Thoracic aorta (tissue), 2 donors: Measurements from ENCODE around the gene ATP2A3. TPM values are rescaled to one million over a fixed set of nuclear protein-coding genes. Genes with fewer than 3 reads are reported as not detected.
A peak's percentile ranks its signal among the peaks of the same experiment; 100 is the strongest.

ENCODE experiments used
- ATAC-seq: fragments of 150-250 bp; one replicate; pipeline ENCODE4 v1.8.0; 2017; ENCODE audit warnings: low read depth; ENCODE audit not compliant: insufficient number of reproducible peaks, low FRiP score
- DNase-seq: peaks from one replicate; pipeline ENCODE4 v3.0.0-alpha.2; 2020; ENCODE audit warnings: low spot score
- H3K27ac ChIP-seq, 2 donors: fragments of 200-600 bp; sonication (generic); 1 replicate in 1 of 2; 2 replicates in 1 of 2; pipeline ENCODE4 v1.5.1; 2016; ENCODE audit warnings: mild to moderate bottlenecking in 2 of 2, moderate library complexity in 2 of 2
- H3K27me3 ChIP-seq: fragments of 200-600 bp; sonication (generic); replicated peaks from 2 replicates; pipeline ENCODE4 v1.6.0; 2016; ENCODE audit warnings: mild to moderate bottlenecking; ENCODE audit not compliant: insufficient read depth
- H3K36me3 ChIP-seq: fragments of 200-600 bp; sonication (generic); one replicate; pipeline ENCODE4 v1.5.1; 2016
- H3K4me1 ChIP-seq, 2 donors: fragments of 200-600 bp; sonication (generic); 1 replicate in 1 of 2; 2 replicates in 1 of 2; pipeline versions ENCODE4 v1.5.1 to v1.6.0; 2016; ENCODE audit warnings: low read depth in 2 of 2, mild to moderate bottlenecking in 1 of 2; ENCODE audit not compliant: control insufficient read depth in 1 of 2
- H3K4me3 ChIP-seq: fragments of 200-600 bp; sonication (generic); 2 replicates; pipeline ENCODE4 v1.5.1; 2016; ENCODE audit warnings: mild to moderate bottlenecking
- H3K9me3 ChIP-seq: fragments of 200-600 bp; sonication (generic); 2 replicates; pipeline ENCODE4 v1.5.1; 2016
- total RNA-seq, 2 donors: library from RNA; depleted of rRNA; stranded (reverse); fragments of >200 nt; gene quantifications; one replicate each; pipeline versions ENCODE4 v1.1.0 to v1.2.3, GENCODE V29; 2016
- TF ChIP-seq, protein P1 (sequence below): fragments of 200-600 bp; sonication (generic); IDR thresholded peaks from one replicate; pipeline ENCODE4 v1.5.1; 2019; ENCODE audit warnings: antibody characterized with exemption

Gene ATP2A3
- total RNA-seq, 2 donors from 2014 or later: 37.2 to 50.4 TPM

DNA sequence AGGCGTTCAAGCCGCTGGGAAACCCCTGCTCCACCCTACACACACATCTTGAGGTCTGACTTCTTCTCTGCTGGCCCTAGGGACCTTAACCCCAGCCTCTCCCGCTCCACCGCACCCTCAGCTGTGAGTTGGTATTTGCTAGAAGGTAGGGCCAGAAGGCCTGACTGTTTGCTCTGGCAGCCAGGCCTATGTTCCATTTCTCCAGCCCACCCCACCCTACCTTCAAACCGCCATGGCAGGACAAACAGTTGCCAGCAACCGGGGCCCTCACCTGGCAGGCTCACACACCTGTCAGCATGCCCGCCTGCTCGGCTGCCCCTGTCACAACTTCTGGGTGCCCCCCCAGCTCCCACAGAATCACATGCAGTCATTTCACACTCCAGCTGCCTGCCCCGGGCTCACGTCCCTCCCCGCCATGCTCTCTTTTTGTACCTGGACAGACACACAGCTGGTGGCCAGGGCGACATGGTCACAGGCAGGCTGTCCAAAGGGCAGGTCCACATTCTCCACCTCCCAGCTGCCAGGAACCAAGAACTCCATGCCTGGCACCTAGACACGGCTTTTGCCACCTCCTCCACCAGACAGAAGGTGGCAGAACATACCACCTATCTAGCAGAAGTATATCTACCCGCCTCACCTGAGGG lies 2.6 kb upstream of the ATP2A3 start:
- DNase-seq (no peak), ATAC-seq (no peak)
- H3K27ac ChIP-seq: no peak overlapping the region

DNA sequence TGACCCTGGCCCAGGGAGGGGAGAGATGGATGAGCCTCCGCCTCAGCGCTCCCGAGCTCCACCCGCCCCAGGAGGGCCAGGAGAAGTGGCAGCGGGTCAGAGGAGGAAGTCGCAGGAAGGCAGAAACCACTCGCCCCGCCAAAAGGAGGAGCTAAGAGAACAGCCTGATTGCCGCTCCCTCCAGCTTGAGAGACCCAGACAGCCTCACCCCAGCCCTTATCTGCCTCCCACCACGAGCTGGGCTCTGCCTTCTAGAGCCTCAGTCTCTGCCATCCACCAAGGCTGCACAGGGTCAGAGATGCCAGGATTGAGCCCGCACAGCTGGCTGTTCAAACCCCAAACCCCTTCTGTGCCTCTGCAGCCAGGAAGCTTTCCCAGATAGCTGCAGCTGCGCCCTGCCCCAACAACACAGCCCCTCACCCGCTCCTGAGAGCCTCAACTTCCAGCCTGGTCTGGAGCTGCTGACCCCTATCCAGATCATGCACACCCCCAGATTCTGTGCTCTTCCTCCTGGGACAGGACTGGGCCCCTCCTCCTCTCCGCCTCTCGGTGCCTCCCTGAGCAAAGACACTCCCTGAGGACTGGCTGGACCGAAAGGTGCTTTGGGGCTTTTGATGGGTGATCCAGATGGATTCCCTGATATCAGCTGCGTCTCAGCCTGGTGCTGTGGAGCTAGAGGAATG lies 1.0 kb upstream of the ATP2A3 start:
- Histone ChIP-seq H3K4me3 (peak overlapping the region; percentile 84), H3K4me1 (peaks cover 13 to 41% of the 10 kb centered on the region in 2 donors), H3K27me3 (no peaks in the 10 kb centered on the region), H3K36me3 (no peaks in the 10 kb centered on the region), H3K27ac (peak overlapping the region; percentile 50 to 74), H3K9me3 (no peaks in the 10 kb centered on the region)
- TF ChIP-seq, protein P1, sequence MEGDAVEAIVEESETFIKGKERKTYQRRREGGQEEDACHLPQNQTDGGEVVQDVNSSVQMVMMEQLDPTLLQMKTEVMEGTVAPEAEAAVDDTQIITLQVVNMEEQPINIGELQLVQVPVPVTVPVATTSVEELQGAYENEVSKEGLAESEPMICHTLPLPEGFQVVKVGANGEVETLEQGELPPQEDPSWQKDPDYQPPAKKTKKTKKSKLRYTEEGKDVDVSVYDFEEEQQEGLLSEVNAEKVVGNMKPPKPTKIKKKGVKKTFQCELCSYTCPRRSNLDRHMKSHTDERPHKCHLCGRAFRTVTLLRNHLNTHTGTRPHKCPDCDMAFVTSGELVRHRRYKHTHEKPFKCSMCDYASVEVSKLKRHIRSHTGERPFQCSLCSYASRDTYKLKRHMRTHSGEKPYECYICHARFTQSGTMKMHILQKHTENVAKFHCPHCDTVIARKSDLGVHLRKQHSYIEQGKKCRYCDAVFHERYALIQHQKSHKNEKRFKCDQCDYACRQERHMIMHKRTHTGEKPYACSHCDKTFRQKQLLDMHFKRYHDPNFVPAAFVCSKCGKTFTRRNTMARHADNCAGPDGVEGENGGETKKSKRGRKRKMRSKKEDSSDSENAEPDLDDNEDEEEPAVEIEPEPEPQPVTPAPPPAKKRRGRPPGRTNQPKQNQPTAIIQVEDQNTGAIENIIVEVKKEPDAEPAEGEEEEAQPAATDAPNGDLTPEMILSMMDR: no peak
- DNase-seq: no peak
- ATAC-seq: no peak

More for the DNA sequence above, 2.6 kb upstream of the ATP2A3 start:
- no peaks in the 10 kb centered on the region for H3K9me3 ChIP-seq
- peaks cover 13 to 28% of the 10 kb centered on the region in 2 donors for H3K4me1 ChIP-seq
- H3K4me3 ChIP-seq: no peak overlapping the region
- H3K36me3 ChIP-seq: no peaks in the 10 kb centered on the region
- no peaks in the 10 kb centered on the region for H3K27me3 ChIP-seq
- TF ChIP-seq, protein P1: no peak

DNA sequence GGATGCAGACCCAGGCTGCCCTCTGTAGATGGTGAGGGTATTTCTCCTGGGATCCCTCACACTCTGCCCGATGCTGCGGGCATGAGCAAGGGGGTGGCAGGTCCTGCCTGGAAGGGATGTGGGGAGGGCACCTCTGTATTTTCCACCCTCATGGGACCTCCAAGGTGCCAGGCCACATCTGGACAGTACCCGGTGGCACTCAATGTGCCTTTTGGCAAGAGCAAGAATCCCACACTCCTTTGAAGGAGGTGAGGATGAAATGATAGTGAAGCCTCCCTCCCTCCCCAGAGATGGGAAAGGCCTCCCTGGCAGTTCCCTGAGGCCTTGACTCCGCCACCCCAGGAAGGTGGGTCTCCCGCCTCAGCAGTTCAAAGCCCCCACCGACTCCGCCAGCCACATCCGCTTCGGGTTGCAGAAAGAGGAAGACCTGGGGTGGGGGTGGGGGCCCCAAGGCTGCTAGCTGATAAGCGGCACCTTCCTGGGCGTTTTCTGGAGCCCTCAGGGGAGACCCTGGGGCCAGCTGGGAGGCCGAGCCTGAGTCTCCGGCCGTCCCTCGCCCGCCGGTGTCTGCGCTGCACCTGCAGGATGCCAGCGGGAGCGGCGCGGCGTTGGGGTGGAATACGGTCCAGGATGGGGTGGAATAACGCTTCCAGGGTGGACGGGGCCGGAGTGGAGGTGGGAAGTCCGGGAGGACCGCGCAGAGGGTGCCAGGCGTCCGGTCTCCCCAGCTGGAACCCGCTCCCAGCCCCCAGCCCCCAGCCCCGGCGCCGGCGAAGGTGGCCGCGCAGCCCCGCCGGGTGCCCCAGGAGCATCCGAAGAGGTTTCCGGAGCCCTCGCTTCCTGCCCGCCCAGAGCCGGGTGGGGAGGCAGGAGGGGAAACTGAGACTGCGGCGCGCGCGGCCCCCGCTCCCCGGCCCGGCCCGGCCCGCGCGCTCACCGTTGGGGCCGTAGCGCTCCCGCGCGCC lies 718 bp downstream of the ATP2A3 start:
- ATAC-seq: no peak
- H3K27me3 ChIP-seq: no peaks in the 10 kb centered on the region
- no peak for DNase-seq
- H3K9me3 ChIP-seq: no peaks in the 10 kb centered on the region
- TF ChIP-seq, protein P1: peak; percentile 8
- H3K27ac ChIP-seq: peak overlapping the region in 1 of 2 donors; percentile 40
- H3K36me3 ChIP-seq: no peaks in the 10 kb centered on the region
- H3K4me1 ChIP-seq: peaks cover 18 to 54% of the 10 kb centered on the region in 2 donors
- H3K4me3 ChIP-seq: peak overlapping the region; percentile 84

DNA sequence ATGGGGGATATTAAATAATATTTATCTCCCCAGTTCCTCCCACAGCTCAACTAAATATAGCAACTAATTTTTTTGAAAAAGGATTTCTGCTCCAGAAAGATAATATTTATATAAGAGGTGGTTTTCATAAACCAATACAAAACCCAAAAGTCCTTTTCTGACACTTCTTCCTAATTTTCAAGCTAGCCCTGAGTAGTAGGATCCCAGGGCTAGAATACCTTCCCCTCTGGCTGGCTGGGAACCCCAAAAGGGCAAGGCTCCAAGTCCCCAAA lies 1.3 kb downstream of the ATP2A3 start:
- no peaks in the 10 kb centered on the region for H3K36me3 ChIP-seq
- TF ChIP-seq, protein P1: no peak
- H3K27ac ChIP-seq: peak overlapping the region in 1 of 2 donors; percentile 40
- H3K27me3 ChIP-seq: no peaks in the 10 kb centered on the region
- peak overlapping the region; percentile 84 for H3K4me3 ChIP-seq
- peaks cover 18 to 54% of the 10 kb centered on the region in 2 donors for H3K4me1 ChIP-seq
- H3K9me3 ChIP-seq: no peaks in the 10 kb centered on the region
- DNase-seq (no peak), ATAC-seq (no peak)
